Astrocyte of the hippocampus (primary cell): Measurements from ENCODE around the gene TJAP1.
"Not testable (repeated sequence)": the region's sequence is repeated elsewhere in the genome, so short reads cannot be mapped to it uniquely, and the experiment has no call there.

Experiments used
- DNase-seq: peaks from one replicate; pipeline ENCODE4 v3.0.0; 2011; ENCODE audit warnings: low read depth, low spot score

The TJAP1 gene

DNA sequence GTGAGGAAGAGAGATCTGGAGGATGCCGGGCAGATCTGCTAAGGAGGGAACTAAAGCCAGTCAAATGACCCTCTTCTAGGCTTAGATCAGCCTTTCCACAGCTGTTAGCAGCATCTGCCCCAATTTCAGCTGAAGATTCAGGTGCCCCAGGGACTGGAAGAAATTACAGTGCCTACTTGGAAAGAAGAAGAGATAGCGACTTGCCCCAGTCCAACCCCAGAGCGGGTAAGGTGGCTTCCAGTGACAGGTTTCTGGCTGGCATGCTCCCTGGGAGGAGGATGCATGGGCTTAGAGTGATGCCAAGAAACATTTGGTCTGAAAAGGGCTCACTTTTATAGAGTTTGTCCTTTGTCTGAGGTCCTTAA is 620 bp downstream of the TJAP1 start:
- no peak for DNase-seq

DNA sequence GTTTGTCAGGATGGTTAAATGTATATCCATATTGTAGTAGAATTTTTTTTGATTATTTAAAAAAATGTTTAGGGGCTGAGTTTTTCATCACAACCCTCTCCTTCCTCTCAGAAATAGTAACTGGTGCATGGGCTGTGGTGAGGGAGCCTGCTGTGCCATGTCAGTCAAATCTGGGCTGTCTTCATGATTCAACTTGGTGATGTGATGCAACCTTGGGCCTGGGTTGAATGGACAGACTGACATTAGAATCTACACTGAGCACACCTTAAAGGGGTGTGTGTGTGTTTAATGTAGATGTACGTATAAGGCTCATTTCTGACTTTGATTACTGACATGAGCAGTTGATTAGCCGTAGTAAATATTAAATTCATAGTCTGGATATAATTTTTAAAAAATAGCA is 3.7 kb downstream of the TJAP1 start:
- no peak for DNase-seq

DNA sequence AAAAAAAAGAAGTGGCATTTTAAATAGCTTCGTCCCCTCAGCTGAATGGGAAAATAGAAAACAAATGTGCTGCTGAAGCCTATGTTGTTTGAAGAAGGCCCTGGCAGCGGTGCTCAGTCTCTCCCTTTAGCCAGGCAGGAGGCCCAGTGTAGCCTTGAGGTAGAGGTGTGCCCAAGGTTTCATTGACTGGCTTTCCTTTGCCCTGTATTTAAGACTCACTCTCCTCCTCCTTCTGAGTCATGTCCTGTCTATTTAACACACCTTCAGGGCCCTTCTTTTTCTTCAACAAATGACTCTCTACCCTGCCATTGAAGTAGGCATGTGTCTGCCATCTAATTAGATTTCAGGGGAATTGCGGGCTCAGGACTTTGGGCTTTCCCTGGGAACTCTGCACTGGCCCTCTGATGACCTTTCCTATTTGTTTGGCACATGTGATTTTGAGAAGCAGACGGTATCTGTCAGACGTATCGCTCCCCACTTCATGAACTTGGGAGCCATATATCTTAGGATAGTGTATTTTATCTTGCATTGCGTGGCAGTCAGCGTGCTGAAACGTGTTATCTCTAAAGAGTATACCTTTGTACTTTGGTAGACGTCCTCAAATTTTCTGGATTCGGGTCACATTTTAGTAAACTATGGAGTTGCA is 4.3 kb downstream of the TJAP1 start:
- DNase-seq, result no peak

DNA sequence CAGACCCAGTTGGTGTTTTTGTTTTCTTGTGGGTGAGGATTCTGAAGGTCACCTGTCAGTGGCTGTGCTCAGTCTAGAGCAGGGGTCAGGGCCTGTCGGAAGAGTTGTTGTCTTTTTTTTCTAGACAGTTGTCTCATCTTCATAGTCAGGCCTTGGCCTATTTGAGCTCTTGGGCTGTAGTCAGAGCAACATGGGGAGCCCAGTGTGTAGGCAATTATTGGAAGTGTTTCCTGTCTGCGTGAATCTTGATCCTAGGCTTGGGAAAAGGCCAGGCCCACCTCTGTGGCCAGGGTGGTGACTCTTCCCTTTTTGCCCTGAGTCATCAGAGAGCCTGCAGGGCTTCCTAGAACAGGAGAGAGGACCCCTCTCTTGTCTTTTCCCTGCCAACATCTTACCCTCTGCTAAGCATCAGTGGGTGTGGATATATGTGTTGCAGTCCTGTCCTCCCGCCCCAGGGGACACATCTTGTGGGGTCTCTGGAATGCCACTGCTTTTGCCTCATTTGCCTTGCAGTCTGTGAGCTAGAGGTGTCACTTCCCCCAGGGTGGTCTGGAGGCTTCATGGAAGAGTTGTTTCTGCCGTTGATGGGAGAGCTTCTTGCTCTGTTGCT is 11.4 kb downstream of the TJAP1 start:
- no peak for DNase-seq

DNA sequence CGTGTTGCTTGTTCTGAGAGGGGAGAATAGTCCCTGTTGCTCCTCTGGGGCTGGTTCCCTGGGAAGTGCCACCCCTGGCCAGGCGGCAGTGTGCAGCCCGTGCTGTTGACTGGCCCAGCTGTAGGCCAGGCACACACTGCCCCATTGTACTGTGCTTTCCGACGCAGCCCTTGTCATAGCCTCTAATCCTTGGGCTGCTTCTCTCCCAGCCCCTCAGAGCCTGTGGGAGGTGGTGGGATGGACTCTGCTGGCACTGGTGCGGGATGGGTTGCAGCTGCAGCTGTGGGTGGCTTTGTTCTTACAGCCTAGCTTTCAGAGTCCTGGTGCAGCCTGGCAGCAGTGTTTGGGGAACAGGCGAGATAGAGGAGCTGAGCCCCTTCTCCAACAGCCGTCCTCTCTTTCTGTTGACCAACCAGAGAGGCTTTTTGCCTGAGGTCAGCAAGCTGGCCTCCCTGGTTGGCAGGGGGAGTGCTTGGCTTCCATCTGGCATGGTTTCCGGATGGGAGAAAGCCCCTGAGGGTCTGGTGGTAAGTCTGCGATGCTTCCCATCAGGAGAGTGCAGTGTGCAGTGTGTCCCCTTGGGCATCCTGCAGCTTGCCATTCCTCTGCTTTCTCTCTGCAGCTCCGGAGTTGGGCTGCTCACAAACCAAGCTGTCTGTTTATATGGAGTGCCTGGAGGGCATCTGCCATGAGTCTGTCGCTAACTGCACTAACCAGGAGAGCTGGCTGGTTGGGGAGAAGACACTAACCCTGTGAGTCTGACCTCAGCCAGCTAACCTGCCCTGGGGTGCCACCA is 12.1 kb downstream of the TJAP1 start:
- DNase-seq, result no peak

DNA sequence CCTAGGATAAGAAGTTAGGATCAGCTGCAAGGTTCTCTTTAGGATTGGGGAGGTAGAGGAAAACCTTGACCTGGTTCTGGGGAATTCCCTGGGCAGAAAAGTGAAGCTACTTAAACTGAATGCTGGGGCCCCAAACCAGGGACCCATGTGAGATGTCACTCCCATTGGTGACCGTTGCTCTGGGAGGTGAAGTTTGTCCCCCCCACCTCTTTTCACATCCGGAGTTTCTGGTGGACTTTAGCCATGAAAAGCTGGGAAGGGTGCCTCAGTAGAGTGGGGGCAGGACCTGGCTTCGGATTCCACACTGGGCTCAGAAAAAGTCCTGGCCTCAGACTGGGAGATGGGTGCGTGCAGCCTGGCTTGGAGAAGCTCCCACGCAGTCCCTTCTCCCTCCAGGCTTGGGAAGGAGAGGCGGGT is 13.2 kb downstream of the TJAP1 start:
- no peak for DNase-seq

DNA sequence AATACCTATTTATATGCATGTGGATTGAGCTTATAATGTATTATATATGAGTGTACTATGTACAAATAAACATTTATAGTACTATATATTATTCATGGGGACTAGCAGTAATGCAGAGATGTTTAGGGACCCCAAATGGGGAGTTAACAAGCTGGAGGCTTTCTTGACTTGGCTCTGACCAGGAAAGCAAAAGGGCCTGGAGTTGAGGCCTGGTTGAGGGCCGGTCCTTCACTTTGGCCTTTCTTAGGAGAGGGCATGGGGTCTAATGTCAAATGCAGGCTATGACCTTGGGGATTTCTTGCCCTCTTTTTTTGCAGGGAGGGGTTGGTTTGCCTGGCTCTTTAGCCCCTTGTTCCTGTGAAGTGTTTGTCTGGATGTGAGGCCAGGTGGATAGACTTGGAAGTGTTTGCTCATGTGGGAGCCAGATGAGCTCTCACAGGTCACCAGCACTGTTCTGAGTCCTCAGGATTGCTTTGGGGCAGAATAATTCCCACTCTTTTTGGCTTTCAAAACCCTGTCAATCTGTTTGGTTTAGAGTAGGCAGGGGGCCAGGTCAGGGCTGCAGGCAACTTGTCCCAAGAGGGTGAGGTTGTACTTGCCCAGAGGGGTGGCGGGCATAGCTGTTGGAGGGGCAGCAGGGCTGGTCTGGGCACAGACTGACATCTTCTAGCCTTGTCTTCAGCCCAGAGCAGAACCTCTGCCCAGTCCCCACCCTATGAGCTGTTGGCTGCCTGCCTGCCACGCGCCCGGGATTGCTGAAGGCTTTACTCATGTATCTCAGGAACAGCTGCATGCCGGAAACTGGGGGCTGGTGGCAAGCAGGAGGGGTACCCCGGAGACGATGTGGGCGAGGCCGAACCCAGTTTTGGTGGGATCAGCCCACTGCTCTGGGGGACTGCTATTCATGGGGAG is 14.6 kb downstream of the TJAP1 start:
- peak; percentile 85 for DNase-seq

DNA sequence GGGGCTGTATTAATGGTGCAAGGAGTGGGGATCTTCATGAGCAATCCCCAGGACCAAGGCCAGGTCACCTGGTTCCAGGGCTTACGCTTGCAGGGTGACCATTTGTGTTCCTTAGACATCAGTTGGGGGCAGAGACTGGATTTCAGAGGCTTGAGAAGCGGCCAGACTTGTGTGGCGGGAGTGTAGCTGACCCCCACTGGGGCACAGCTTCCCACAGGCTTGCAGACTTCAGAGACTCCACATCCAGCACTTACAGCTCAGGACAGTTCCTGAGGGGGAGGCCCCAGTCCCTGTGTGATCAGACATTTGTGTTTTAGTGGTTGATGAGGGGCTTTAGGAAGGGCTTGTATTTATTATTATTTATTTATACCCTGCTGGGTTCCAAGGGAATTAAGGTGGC is 15.3 kb downstream of the TJAP1 start:
- peak; percentile 59 for DNase-seq

DNA sequence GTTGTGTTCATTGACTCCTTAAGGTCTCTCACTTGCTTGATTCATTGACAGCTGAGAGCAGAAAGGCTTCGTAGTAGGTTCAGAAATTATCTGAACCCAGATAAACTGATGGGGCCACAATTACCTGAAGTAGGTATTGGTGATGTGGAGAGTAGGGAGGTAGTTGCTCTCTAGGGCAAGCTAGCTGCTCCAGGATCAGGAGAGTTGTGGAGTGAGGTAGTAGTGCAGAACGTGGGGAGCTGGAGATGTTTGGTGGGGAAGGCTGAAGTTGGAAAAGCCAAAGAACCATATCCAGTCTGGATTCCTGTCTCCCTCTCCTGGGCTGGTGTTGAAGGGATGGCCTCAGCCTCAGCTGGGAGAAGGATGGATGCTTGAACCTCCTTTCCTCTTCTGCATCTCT is 15.9 kb downstream of the TJAP1 start:
- no peak for DNase-seq

DNA sequence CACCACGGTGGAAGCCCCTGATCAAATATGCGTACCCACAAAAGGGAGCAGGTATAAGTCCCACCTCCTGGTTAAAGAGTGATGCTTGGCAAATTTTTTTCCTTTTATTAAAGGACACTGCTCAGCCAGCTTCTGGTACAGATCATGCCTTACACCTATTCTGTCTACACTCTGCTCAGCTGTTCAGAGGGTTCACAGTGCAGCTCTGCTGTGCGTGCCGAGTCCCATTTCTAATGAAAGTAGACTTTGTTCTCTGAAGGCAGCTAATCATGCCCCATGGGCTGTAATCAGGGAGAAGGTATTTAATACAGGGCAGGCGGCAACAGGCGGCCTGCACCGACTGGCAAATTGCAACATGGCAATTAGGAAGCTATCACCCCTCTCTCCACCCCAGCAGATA is 16.5 kb downstream of the TJAP1 start:
- DNase-seq, result no peak

DNA sequence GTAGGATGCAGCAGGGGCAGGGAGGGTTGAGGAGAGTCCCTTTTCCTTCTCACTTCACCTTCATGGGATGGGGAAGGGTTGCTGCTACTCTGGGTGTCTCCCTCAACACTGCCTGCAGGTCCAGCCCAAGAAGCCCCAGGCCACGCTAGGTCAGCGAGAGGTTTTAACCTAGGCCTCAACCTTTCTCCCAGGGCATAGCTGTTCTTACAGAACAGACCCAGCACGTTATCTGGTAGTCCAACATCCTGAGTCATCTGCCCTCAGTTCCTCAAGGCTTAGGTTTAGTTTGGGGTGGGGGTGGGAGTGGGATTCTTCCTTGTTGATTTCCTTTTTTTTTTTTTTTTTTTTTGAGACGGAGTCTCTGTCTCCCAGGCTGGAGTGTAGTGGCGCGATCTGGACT is 17.0 kb downstream of the TJAP1 start:
- no peak for DNase-seq

DNA sequence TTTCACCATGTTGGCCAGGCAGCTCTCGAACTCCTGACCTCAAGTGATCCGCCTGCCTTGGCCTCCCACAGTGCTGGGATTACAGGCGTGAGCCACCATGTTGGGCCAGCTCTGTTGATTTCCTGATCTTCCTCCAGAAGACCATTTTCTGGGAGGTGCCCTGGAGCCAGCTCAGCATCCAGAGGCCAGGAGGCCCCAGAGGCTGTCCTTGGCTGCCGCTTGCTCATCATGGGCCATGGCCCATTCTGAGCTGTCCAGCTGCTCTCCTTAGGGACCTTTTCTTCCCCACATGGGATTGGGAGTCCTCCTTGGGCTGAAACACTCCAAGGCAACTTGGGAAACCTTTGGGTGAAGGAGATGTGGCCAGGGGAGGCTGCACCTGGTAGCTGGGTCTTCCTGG is 17.4 kb downstream of the TJAP1 start:
- no peak for DNase-seq

DNA sequence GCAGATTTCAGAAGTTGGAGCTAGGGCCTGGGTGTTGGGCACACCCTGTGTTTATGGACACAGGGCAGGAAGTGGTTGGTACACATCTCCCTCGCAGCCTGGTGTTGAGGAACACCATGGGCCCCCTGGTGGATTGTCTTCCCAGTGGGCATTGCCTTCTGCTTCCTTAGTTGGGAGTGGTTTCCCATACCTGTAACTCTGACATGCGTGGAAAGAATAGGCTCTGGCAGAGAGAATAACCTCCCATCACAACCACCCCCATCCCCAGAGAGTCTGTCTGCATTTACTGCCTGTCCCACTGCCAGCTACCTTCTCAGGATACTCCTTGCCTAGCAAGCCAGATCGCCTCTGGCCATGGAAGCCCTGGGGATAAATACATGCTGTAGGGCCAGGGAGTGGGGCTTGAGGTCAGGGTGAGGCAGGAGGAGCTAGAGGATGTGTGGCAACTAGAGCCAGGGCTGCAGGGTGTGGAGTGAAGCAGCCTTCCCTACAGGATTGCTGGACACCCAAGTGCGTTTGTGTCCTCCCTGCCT is 18.1 kb downstream of the TJAP1 start:
- DNase-seq, result no peak

DNA sequence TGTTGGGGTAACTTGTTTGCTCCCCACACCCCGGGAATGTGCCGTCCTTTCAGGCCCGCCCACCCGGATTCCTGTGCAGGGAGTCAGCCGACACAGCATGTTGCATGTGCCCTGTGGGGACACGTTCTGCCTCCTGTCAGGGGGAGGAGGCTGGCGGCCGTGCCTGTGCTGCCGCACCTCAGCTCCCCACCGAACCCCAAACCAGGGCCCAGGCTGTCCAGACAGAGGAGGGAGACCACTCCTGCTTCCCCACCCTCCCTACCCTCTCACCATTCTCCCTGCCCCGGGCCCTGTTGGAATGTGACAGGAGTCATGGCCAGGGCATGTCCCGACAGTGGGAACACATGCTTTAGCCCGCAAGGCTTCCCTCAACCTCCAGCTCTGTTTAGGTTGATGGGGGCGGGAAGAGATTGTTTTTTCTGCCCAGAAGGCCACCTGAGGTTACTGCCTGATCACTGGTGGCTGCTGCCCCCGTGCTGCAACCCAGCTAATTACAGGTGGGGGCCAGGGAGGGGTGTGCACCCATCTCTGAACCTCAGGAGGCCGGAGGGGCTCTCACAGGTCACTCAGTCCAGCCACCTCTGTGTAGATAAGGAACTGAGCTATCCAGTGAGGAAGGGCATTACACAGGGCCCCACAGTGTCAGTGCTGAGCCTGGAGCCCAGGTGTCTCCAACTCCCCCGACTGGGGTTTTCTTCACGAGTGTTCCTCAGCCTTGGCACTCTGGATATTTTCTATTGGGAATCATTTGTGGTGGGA is 19.2 kb downstream of the TJAP1 start:
- peak; percentile 76 for DNase-seq

DNA sequence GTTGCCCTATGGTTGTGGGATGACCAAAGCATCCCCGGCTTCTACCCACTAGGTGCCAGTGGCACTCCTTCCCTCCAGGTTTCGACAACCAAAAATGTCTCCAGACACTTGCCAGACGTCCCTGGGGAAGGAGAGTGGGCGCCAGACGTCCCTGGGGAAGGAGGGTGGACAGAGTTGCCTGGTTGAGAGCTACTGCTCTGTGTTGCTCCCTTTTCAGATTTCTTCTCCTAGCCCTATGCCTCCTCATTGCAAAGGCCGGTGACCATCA is 19.7 kb downstream of the TJAP1 start:
- no peak for DNase-seq

DNA sequence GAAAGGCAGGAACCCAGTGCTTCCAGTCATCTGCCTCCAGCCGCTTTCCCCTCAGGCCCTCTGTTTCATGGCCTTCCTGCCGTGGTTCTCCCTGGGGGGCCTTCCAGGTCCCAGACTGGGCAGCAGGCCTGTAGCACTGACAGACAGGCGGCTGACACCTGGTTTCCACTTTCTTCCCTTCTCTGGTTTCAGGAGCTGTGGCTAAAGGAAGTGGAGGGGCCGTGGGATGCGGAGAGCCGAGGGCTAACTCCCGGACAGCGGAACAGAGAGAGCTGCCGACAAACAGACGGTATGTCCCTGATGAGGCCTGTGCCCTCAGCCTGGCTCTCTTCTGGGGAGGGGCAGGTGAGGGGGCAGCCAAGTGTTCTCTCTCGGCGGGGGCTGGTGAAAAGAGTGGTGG is 20.3 kb downstream of the TJAP1 start:
- no peak for DNase-seq

DNA sequence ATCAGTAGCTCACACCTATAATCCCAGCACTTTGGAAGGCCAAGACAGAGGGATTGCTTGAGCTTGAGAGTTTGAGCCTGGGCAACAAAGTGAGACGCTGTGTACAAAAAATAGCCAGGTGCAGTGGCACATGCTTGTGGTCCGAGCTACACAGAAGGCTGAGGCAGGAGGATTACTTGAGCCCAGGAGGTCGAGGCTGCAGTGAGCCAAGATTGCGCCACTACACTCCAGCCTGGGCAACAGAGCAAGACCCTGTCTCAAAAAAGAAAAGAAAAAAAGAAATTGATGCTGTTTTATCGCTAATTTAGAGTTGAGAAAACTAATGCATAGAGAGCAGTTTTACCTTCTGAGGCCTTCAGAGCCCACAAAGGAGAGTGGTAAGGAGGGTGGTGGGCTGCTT is 20.9 kb downstream of the TJAP1 start:
- DNase-seq, result not testable (repeated sequence)

DNA sequence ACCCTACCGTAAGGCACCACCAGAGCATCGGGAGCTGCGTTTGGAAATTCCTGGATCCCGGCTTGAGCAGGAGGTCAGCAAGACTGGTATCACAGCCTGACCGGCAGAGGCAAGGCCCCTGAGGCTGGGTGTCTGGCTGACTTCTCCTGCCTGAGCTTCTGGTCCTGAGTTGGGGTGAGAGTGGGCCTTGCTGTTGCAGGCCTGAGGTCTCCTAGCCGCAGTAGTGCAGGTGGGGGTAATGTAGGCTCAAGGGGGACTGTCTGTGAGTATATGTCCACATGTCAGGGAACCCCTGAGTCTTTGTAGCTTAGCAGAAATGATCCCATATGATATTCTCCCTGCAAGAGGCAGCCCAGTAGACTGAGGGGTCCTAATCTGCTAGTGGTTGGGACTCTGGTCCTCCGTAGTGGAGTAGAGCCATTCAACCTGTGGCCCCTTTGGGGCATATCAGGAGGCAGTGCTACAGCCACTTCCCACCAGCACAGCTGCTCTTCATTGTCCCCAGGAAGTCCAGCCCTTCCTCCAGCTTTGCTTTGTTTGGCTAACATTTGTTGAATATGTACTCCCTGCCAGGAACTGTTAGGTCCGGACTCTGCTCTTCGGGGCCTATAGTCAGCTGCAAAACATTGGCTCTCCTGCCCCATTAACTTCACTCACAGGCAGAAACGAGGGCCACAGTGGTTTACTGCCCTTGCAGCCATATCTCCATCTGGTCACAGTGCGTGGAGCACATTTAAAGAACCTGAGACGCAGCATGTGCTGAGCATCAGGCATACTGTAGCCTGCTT is 21.9 kb downstream of the TJAP1 start:
- no peak for DNase-seq

DNA sequence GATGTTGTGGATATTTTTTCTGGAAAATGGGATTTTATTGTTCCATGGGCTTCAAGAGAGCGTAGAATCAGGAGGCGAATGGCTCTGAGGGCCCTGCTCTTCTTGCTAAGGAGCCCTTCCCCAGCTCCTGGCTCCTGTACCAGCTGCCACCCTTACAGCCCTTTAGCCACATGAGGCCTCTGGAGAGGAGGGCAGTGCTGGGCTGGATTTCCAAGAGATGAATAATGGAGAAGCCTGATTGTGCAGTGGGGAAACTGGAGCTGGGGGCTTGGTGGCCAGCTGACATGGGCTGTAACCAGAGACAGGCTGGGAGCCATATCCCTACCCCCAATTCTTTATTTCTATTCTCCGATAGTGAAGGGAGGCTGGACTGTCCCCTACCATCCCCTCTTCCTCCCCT is 23.6 kb downstream of the TJAP1 start:
- DNase-seq, result no peak

DNA sequence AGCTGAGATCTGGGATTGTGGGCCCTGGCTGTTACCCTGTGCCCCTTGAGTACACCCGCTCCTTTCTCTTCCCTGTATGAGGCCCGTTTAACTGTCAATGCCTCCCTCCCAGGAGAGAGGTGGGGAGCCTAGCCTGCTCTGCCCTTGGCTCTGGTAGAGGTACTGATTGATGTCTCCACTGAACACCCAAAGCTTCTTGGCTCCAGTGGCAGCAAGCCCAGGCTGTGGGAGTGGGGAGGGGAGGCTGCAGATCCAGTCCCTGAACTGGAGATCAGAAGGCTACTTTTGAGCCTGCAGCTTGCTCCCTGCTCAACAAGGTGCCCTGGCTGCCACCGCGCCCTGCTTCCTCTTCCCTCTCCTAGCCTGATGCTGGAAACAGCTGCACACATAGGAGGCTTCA is 25.3 kb downstream of the TJAP1 start:
- DNase-seq, result no peak

DNA sequence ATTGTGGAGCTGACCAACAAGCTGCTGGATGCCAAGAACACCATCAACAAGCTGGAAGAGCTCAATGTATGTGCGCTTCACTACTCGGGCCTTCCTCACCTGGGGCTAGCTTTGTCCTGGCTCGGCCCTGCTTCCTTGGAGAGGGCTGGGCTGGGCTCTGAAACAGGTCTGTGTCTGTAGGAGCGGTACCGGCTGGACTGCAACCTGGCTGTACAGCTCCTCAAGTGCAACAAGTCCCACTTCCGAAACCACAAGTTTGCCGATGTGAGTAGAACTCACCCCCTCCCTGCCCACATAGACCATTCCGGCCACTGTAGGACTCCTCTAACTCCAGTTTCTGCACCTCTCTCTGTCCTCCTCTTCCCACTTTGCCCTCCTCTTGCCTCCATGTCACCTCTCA is 26.1 kb downstream of the TJAP1 start:
- DNase-seq, result no peak
